ENCODE data around the gene PPM1F.

GRCh38 chr22:21970037-21970799 lies 17.6 kb upstream of the PPM1F start:
- no peak for TF ChIP-seq TCF4 (CRISPR knock-in tag; IDR thresholded peaks at IDR 0.05; ENCODE audit: borderline replicate concordance)
- TF ChIP-seq, protein P1, sequence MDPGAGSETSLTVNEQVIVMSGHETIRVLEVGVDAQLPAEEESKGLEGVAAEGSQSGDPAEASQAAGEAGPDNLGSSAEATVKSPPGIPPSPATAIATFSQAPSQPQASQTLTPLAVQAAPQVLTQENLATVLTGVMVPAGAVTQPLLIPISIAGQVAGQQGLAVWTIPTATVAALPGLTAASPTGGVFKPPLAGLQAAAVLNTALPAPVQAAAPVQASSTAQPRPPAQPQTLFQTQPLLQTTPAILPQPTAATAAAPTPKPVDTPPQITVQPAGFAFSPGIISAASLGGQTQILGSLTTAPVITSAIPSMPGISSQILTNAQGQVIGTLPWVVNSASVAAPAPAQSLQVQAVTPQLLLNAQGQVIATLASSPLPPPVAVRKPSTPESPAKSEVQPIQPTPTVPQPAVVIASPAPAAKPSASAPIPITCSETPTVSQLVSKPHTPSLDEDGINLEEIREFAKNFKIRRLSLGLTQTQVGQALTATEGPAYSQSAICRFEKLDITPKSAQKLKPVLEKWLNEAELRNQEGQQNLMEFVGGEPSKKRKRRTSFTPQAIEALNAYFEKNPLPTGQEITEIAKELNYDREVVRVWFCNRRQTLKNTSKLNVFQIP (CRISPR knock-in tag; IDR thresholded peaks at IDR 0.05; ENCODE audit: borderline replicate concordance, low read depth): no peak
- TF ChIP-seq ISL1 (CRISPR knock-in tag; IDR thresholded peaks at IDR 0.05): no peak
- TF ChIP-seq CSDC2 (CRISPR knock-in tag; IDR thresholded peaks at IDR 0.05): no peak
- no peak for TF ChIP-seq RARB (CRISPR knock-in tag; IDR thresholded peaks at IDR 0.05)
- TF ChIP-seq ZNF565 (CRISPR knock-in tag; conservative IDR thresholded peaks at IDR 0.05; ENCODE audit: low read depth): no peak
- TF ChIP-seq ZFP30 (CRISPR knock-in tag; IDR thresholded peaks at IDR 0.05): no peak
- no peak for TF ChIP-seq ZFP3 (CRISPR knock-in tag; IDR thresholded peaks at IDR 0.05)
- TF ChIP-seq CSRNP3 (CRISPR knock-in tag; IDR thresholded peaks at IDR 0.05): no peak
- no peak for TF ChIP-seq PATZ1 (CRISPR knock-in tag; IDR thresholded peaks at IDR 0.05; ENCODE audit: borderline replicate concordance)
- no peak for TF ChIP-seq OSR1 (CRISPR knock-in tag; IDR thresholded peaks at IDR 0.05)
- TF ChIP-seq TOX (CRISPR knock-in tag; IDR thresholded peaks at IDR 0.05; ENCODE audit: borderline replicate concordance): no peak

Data from SK-N-SH treated with all-trans-retinoic acid at 6 μM for 48 hours (cell line).